ENCODE measurements around the gene F10.

F10 gene

GRCh38 chr13:113138792-113139551 lies 16.4 kb downstream of the F10 start:
- no peak for ATAC-seq
- TF ChIP-seq CSDC2 (CRISPR knock-in tag; IDR thresholded peaks at IDR 0.05) (no peak), PPARA (CRISPR knock-in tag; IDR thresholded peaks at IDR 0.05; ENCODE audit: borderline replicate concordance) (no peak), GLIS3 (CRISPR knock-in tag; IDR thresholded peaks at IDR 0.05) (no peak), TSHZ2 (CRISPR knock-in tag; IDR thresholded peaks at IDR 0.05) (no peak), ARNTL (CRISPR knock-in tag; IDR thresholded peaks at IDR 0.05; ENCODE audit: borderline replicate concordance, low read depth) (no peak), ISL1 (CRISPR knock-in tag; IDR thresholded peaks at IDR 0.05) (no peak), ZNF565 (CRISPR knock-in tag; conservative IDR thresholded peaks at IDR 0.05; ENCODE audit: low read depth) (no peak)

- no peak for ATAC-seq
- no peak for TF ChIP-seq CSDC2 (CRISPR knock-in tag; IDR thresholded peaks at IDR 0.05)
- TF ChIP-seq ZFP3 (CRISPR knock-in tag; IDR thresholded peaks at IDR 0.05) = no peak
- no peak for TF ChIP-seq ZFP30 (CRISPR knock-in tag; IDR thresholded peaks at IDR 0.05)
- no peak for TF ChIP-seq PATZ1 (CRISPR knock-in tag; IDR thresholded peaks at IDR 0.05; ENCODE audit: borderline replicate concordance)
- TF ChIP-seq PPARA (CRISPR knock-in tag; IDR thresholded peaks at IDR 0.05; ENCODE audit: borderline replicate concordance) = no peak
- TF ChIP-seq ZNF70 (CRISPR knock-in tag; IDR thresholded peaks at IDR 0.05) = no peak
- TF ChIP-seq SNAI2 (CRISPR knock-in tag; IDR thresholded peaks at IDR 0.05) = no peak
Measured at GRCh38 chr13:113139577-113139976, 17.0 kb downstream of the F10 start.

GRCh38 chr13:113140677-113141600 lies 18.3 kb downstream of the F10 start:
- ATAC-seq = no peak

More at GRCh38 chr13:113140677-113141600, 18.3 kb downstream of the F10 start:
- TF ChIP-seq CSRNP3 (CRISPR knock-in tag; IDR thresholded peaks at IDR 0.05) (no peak), PPARA (CRISPR knock-in tag; IDR thresholded peaks at IDR 0.05; ENCODE audit: borderline replicate concordance) (no peak), ZNF8 (CRISPR knock-in tag; IDR thresholded peaks at IDR 0.05) (no peak), ARNTL (CRISPR knock-in tag; IDR thresholded peaks at IDR 0.05; ENCODE audit: borderline replicate concordance, low read depth) (no peak), GLIS3 (CRISPR knock-in tag; IDR thresholded peaks at IDR 0.05) (no peak), OSR1 (CRISPR knock-in tag; IDR thresholded peaks at IDR 0.05) (no peak), ZNF565 (CRISPR knock-in tag; conservative IDR thresholded peaks at IDR 0.05; ENCODE audit: low read depth) (no peak), ZNF70 (CRISPR knock-in tag; IDR thresholded peaks at IDR 0.05) (no peak), CSDC2 (CRISPR knock-in tag; IDR thresholded peaks at IDR 0.05) (no peak), ZFP3 (CRISPR knock-in tag; IDR thresholded peaks at IDR 0.05) (no peak), RARB (CRISPR knock-in tag; IDR thresholded peaks at IDR 0.05) (no peak), BACH2 (CRISPR knock-in tag; IDR thresholded peaks at IDR 0.05; ENCODE audit: borderline replicate concordance) (no peak), TOX (CRISPR knock-in tag; IDR thresholded peaks at IDR 0.05; ENCODE audit: borderline replicate concordance) (no peak), PATZ1 (CRISPR knock-in tag; IDR thresholded peaks at IDR 0.05; ENCODE audit: borderline replicate concordance) (no peak), CREB5 (CRISPR knock-in tag; IDR thresholded peaks at IDR 0.05; ENCODE audit: low read depth) (no peak), ZC3H10 (CRISPR knock-in tag; IDR thresholded peaks at IDR 0.05) (no peak)

Measured in SK-N-SH treated with all-trans-retinoic acid at 6 μM for 48 hours (cell line).